Stimulated activated CD4-positive, alpha-beta T cell treated with anti-CD3 and anti-CD28 coated beads, Interleukin-4, amount 100 ng/mL, for 4 hours (primary cell): ENCODE measurements around the gene EGLN2.
A peak's percentile ranks its signal among the peaks of the same experiment; 100 is the strongest.
"Not testable (repeated sequence)": the region's sequence is repeated elsewhere in the genome, so short reads cannot be mapped to it uniquely, and the experiment has no call there.

Source experiments
- DNase-seq, 2 experiments: peaks; one replicate each; pipeline ENCODE4 v3.0.0-alpha.2; 2020

EGLN2 gene

GRCh38 chr19:40776932-40777644 is 21.9 kb upstream of the EGLN2 start:
- peak; percentile 71 to 88 for DNase-seq

DNA sequence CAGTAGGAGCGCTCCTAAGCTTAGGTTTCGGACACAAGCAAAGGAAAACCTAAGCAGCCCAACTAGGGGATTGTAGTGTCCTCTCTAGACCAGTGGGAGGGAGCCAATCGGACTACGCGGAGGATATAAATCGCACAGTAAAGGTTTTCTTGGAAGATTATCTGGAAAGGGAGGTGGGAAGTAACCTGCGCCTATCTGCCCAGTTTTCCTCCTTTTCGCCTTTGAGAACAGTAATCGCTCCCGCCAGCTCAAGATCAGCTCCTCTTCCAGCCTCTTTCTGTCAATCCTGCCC is 21.4 kb upstream of the EGLN2 start:
- no peak for DNase-seq

GRCh38 chr19:40777937-40778705 is 20.9 kb upstream of the EGLN2 start, which contains the start of gene RAB4B:
Gene RAB4B, plus strand, starts transcription at chr19:40778247. Its CDS starts 129 bp downstream, at chr19:40778376.
- DNase-seq: peak; percentile 99 to 100

DNA sequence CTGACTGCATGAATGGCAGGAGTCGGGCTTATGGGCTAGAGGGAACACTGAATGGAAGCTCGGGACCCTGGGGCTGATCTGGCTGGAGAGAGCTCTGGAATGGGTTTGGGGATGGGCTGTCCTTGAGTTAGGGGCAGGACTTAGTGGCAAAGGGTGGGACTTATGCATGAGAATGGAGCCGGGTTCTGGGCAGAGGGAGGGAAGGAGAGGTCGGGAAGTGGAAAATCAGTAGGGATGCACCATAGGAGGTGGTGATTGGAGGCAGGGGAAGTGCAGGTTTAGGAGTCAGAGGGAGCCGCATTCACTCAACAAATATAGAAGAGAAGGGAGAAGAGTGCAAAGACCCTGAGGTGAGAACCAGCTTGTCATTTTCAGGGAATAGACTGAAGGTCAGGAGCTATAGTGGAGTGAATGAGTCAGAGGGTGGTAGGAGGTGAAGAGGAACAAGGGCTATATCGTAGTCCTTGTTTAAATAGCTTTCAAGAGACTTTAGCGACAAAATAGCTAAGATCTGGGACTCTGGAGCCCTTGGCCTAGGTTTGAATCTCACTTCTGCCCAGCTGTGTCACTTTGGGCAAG is 20.2 kb upstream of the EGLN2 start:
- no peak for DNase-seq

- no peak for DNase-seq
These were observed 18.4 kb upstream of the EGLN2 start for GRCh38 chr19:40780582-40780981.

DNA sequence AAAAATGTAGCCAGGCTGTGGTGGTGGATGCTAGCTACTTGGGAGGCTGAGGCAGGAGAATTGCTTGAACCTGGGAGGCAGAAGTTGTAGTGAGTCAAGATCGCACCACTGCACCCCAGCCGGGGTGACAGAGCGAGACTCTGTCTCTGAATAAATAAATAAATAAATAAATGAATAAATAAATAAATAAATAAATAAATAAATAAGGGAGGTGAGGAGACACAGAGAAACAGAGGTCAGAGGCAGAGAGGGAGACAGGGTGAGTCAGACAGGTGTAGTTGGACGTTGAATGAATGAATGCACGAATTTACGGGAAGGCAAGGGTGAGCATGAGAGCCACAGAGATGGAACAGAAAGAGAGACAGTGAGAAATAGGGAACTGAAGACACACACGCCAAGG is 17.9 kb upstream of the EGLN2 start:
- no peak for DNase-seq

DNA sequence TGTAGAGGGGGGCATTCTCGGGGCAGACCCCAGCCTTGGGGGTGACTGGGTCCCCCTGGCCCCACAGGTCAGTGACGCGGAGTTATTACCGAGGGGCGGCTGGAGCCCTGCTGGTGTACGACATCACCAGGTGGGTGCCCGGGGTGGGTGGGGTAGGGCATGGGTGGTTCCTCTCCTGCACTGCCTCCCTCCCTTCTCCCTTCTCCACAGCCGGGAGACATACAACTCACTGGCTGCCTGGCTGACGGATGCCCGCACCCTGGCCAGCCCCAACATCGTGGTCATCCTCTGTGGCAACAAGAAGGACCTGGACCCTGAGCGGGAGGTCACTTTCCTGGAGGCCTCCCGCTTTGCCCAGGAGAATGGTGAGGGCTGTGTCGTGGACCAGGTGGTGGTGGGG is 15.3 kb upstream of the EGLN2 start:
- no peak for DNase-seq

DNA sequence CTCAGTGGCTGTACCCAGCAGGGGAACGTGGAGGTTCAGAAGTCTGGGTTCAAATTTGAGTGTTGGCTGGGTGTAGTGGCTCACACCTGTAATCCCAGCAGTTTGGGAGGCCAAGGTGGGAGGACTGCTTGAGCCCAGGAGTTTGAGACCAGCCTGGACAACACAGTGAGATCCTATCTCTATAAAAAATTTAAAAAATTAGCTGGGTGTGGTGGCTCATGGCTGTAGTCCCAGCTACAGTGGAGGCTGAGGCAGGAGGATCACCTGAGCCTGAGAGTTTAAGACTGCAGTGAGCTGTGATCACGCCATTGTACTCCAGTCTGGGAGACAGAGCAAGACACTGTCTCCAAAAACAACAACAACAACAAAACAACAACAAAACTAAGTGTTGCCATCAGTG is 14.8 kb upstream of the EGLN2 start:
- not testable (repeated sequence) for DNase-seq

DNA sequence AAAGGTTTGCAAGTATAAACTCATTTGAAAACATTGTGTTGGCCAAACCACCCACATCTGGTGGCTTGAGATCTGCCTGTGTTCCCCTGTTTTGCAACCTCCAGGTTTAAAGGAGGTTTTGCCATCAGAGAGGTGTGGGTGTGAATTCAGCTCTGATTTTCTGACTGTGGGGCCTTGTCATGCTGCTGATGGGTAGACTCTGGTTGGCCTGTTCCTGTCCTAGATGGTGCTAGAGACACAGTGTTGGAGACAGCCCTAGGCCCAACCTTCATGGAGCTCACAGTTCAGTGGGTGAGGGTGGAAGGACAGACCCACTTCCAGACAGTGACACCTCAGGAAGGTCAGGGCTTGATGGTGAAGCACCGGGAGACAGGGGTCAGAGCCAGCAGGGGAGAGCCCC is 13.5 kb upstream of the EGLN2 start:
- DNase-seq: no peak

GRCh38 chr19:40786060-40787037 is 12.6 kb upstream of the EGLN2 start:
- no peak for DNase-seq

GRCh38 chr19:40791349-40791748 is 7.6 kb upstream of the EGLN2 start:
- no peak for DNase-seq

GRCh38 chr19:40791996-40792395 is 7.0 kb upstream of the EGLN2 start:
- DNase-seq: no peak

DNA sequence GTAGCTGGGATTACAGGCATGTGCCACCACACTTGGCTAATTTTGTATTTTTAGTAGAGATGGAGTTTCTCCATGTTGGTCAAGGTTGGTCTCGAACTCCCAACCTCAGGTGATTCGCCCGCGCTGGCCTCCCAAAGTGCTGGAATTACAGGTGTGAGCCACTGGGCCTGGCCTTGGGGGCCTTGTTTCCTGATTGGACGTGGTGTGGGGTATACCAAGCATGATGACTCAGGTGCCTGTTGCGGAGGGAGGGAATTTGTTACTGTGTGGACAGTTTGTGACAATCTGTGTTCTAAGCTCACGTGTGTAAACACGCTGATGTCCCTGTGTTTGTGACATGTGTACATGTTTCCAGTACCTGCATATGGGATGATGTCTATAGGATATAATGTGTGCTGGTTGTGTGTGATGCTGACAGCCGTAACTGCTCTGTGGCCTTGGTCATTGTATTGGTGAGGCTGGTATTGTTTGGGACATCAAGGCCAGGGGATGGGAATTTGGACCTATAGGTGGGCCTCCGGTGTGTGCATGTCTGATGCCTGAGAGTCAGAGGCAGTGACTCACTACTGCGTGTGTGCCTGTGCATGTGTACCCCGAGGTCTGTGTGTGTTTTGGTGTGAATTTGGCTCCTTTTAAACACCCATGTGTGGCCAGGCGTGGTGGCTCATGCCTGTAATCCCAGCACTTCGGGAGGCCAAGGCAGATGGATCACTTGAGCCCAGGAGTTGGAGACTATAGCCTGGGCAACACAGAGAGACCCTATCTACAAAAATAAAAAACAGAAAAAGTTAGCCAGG is 1.6 kb upstream of the EGLN2 start:
- no peak for DNase-seq

DNA sequence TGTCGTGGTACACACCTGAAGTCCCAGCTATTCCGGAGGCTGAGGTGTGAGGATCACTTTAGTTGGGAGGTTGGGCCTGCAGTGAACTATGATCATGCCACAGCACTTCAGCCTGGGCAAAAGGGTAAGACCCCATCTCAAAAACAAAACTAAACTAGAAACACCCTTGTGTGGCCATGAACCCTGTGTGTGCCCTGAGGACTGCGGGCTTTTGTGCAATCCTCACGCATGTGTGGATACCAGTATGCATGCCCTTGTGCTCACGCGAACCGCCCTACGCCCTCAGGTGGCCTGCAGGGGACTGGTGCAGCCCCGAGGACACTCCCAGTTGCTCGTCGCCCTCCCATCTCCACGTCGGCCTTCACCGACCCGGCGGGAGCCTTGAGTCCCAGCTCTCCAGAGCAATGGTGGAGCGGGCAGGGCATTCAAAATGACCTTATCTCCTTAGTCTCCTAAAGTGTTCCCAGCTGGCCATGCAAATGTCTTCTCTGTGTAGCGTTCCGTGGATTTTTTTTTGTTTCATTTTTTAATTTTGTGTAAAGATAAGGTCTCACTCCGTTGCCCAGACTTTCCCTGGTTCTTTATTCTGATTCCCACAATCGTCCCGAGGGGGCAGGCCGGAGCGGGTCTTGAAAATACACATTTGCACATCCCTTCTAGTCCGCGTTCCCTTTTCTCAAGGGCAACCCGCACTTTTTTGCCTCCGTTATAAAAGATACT is 868 bp upstream of the EGLN2 start:
- peak; percentile 52 to 53 for DNase-seq

GRCh38 chr19:40799558-40800338 is 757 bp downstream of the EGLN2 start:
- peak in 1 of 2 experiments; percentile 27 for DNase-seq

DNA sequence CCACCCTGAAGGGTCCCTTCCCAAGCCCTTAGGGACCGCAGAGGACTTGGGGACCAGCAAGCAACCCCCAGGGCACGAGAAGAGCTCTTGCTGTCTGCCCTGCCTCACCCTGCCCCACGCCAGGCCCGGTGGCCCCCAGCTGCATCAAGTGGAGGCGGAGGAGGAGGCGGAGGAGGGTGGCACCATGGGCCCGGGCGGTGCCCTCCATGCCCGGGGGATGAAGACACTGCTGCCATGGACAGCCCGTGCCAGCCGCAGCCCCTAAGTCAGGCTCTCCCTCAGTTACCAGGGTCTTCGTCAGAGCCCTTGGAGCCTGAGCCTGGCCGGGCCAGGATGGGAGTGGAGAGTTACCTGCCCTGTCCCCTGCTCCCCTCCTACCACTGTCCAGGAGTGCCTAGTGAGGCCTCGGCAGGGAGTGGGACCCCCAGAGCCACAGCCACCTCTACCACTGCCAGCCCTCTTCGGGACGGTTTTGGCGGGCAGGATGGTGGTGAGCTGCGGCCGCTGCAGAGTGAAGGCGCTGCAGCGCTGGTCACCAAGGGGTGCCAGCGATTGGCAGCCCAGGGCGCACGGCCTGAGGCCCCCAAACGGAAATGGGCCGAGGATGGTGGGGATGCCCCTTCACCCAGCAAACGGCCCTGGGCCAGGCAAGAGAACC is 1.5 kb downstream of the EGLN2 start:
- DNase-seq: no peak

GRCh38 chr19:40800997-40801377 is 2.0 kb downstream of the EGLN2 start:
- DNase-seq: no peak

- no peak for DNase-seq
These were observed 2.7 kb downstream of the EGLN2 start for GRCh38 chr19:40801426-40802299.
